Measurements from ENCODE around the gene ZC3H18. TPM values are rescaled to one million over a fixed set of nuclear protein-coding genes. Genes with fewer than 3 reads are reported as not detected.

ZC3H18 gene
- total and polyA plus RNA-seq, 2 of the 4 experiments (the other 2 are of a cell fraction) = 3.4 to 21.3 TPM

DNA sequence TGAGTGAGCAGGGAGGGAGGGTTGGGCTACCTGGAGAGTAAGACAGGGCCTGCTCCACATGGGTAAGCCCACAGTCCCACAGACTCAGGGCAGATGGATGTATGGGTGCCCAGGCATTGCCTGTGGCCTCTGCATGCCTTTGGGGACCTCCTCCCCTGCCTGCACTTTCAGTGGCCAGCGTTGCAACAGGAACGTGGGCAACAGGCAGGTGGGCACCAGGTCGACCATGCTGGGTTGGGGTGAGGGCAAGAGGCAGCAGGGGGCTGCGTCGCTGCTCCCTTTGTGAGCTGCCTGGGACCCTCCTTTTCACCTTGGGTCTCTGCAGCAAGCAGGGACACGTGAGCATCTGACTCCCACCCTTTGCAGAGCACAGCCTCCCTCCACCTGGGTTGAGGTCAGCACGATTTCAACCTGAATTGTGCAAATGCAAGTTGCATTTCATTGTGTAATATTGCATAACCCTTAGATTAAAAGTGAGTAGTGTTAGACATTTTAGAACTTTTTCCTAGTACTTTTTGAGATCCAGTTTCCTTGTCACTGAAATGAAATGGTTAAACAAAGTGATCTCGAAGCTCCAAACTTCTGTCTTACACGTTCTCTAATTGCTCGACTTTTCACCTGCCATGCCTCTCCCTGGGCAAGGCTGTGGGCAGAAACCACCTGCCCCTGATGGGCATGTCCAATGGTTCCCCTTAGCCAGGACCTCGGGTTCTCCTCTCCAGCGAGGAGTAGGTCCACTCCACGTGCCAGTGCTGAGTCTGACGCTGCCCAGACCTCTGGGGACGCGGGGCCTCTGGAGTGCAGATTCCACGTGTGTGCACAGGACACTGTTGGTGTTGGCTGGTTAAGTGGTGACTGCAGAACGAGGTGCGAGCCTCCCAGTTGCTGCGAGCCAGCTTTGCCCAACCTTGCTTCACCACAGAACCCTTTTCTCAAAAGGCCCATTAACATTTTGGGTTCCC lies 35.3 kb downstream of the ZC3H18 start:
- no peak overlapping the region for H3K18ac ChIP-seq (ENCODE audit: low read depth, low read length)
- intact Hi-C loops (cut with micrococcal nuclease) (no loop called here), in situ Hi-C loops (cut with MboI; ENCODE audit: low sequenced_read_pairs) (no loop called here), dilution Hi-C loops (cut with HindIII; ENCODE audit: low sequenced_read_pairs, unreplicated experiment) (no loop called here)
- no peak overlapping the region for H3K27ac ChIP-seq (ENCODE audit: insufficient read depth, low read length)
- H3K9me1 ChIP-seq (ENCODE audit: insufficient read depth, low read length) = peaks cover 8% of the 10 kb centered on the region; the same call in 1 of the 2 replicates
- DNase-seq (no peak), ATAC-seq (ENCODE audit: low read depth) (no peak)
- POLR2A ChIA-PET (ENCODE audit: unreplicated experiment) = no interaction called here
- H3K4me2 ChIP-seq (ENCODE audit: low read depth, low read length) = no peak overlapping the region
- H3K27me3 ChIP-seq (ENCODE audit: control insufficient read depth, insufficient read depth, low read length) = no peaks in the 10 kb centered on the region
- H4K8ac ChIP-seq (ENCODE audit: low read depth in 2 of 2, low read length in 2 of 2) = no peak overlapping the region
- H3K36me3 ChIP-seq (ENCODE audit: control insufficient read depth, insufficient read depth, low read length) = peaks cover 52% of the 10 kb centered on the region
- H3K14ac ChIP-seq (replicated peaks; ENCODE audit: low read depth, low read length) = no peak overlapping the region
- H3K4me3 ChIP-seq (ENCODE audit: insufficient read depth, low read depth, low read length) = no peak overlapping the region
- no TSS peak for BruUV-seq (replicated peaks)
- no peak overlapping the region for H3K23ac ChIP-seq (ENCODE audit: low read depth, low read length)
- H3K4ac ChIP-seq (ENCODE audit: low read depth, low read length) = no peak overlapping the region
- H3K9me3 ChIP-seq (ENCODE audit: control insufficient read depth, insufficient read depth, low read length) = no peaks in the 10 kb centered on the region
- H4K5ac ChIP-seq (ENCODE audit: low read depth, low read length) = no peak overlapping the region
- no peak overlapping the region for H2BK20ac ChIP-seq (ENCODE audit: low read depth, low read length)
- CTCF ChIA-PET = no interaction called here
- no peak overlapping the region for H2BK5ac ChIP-seq (ENCODE audit: low read depth, low read length, poor library complexity, severe bottlenecking)
- peaks cover 6 to 50% of the 10 kb centered on the region in 2 experiments; a peak in 3 of 4 replicates for H3K79me1 ChIP-seq (ENCODE audit: low read depth in 1 of 2, low read length in 2 of 2)
- TF ChIP-seq CEBPB (IDR thresholded peaks at IDR 0.05; ENCODE audit: low read depth, low read length) (peak; percentile 47), POLR2A (IDR thresholded peaks at IDR 0.05; ENCODE audit: low read depth, low read length) (no peak)
- no peak overlapping the region for H2BK15ac ChIP-seq (ENCODE audit: low read depth, low read length)
- H2AK9ac ChIP-seq (replicated peaks; ENCODE audit: low read depth, low read length, poor library complexity) = no peak overlapping the region
- no peak overlapping the region for H3K56ac ChIP-seq (ENCODE audit: extremely low read depth, insufficient read depth, low read length)
- peaks cover 30% of the 10 kb centered on the region for H4K20me1 ChIP-seq (ENCODE audit: insufficient read depth, low read length)
- H3K9ac ChIP-seq (ENCODE audit: low read depth, low read length) = no peak overlapping the region
- H2AFZ ChIP-seq (replicated peaks; ENCODE audit: low read length, poor library complexity) = no peak overlapping the region
- H2AK5ac ChIP-seq (ENCODE audit: low read depth, low read length) = no peak overlapping the region
- no peak overlapping the region for H4K91ac ChIP-seq (ENCODE audit: insufficient read depth, low read depth, low read length)
- 93% methylated on average over 6 of the region's 20 CpGs; no CpG with 5 or more reads in 1 of the 2 experiments for WGBS, 2 experiments (ENCODE audit: extremely low coverage in 2 of 2, insufficient read length in 1 of 2)
- no peaks in the 10 kb centered on the region for H3K4me1 ChIP-seq (ENCODE audit: control insufficient read depth, insufficient read depth, low read length)
- no peak overlapping the region for H2BK120ac ChIP-seq (ENCODE audit: low read depth, low read length)
